HEK293 (cell line): ENCODE results near the gene INSL3.
"Not testable (repeated sequence)": the region's sequence is repeated elsewhere in the genome, so short reads cannot be mapped to it uniquely, and the experiment has no call there.

Source experiments
- CTCF ChIA-PET: fragments of 350-600 bp; formaldehyde crosslinking; extraction: SDS; loops from one replicate; lab custom pipeline; 2021; ENCODE audit warnings: antibody characterized with exemption; lab: Yijun Ruan, JAX
- POLR2A ChIA-PET: fragments of 300-600 bp; formaldehyde crosslinking; extraction: SDS; loops from one replicate; lab custom pipeline; 2020; ENCODE audit warnings: antibody characterized with exemption, inconsistent platforms; lab: Yijun Ruan, JAX
- H3K27ac ChIP-seq: fragments of 200-500 bp; sonication (Bioruptor generic); 2 replicates; pipeline ENCODE4 v1.5.1; 2014; ENCODE audit warnings: low read depth, low read length, control low read depth, inconsistent platforms; ENCODE audit errors: extremely low read depth
- H3K36me3 ChIP-seq, 2 experiments: fragments of 200-500 bp in 1 of 2; sonication (Bioruptor generic) in 1 of 2; 1 replicate in 1 of 2; 2 replicates in 1 of 2; pipeline ENCODE4 v1.5.1; 2014 to 2017; ENCODE audit warnings: inconsistent platforms in 2 of 2, low read length in 2 of 2; ENCODE audit not compliant: control insufficient read depth in 2 of 2, insufficient read depth in 1 of 2
- H3K4me1 ChIP-seq: fragments of 200-500 bp; sonication (Bioruptor generic); 2 replicates; pipeline ENCODE4 v1.5.1; 2014; ENCODE audit warnings: mild to moderate bottlenecking, low read length, inconsistent platforms; ENCODE audit not compliant: control insufficient read depth, insufficient read depth
- H3K4me3 ChIP-seq: 2 replicates; pipeline ENCODE4 v1.5.1; 2011; ENCODE audit warnings: low read depth, mild to moderate bottlenecking, control low read depth, low read length, moderate library complexity
- H3K9me3 ChIP-seq: fragments of 200-500 bp; sonication (Bioruptor generic); 2 replicates; pipeline ENCODE4 v1.5.1; 2014; ENCODE audit warnings: low read depth, low read length, inconsistent platforms; ENCODE audit not compliant: control insufficient read depth, insufficient read depth
- EGR2 ChIP-seq: fragments of 450-650 bp; formaldehyde crosslinking; IDR thresholded peaks from 2 replicates; pipeline ENCODE4 v1.5.1; 2016; ENCODE audit warnings: low read depth, missing biosample characterization, missing genetic modification characterization
- KLF1 ChIP-seq: fragments of 450-650 bp; formaldehyde crosslinking; IDR thresholded peaks from 2 replicates; pipeline ENCODE4 v1.5.1; 2016; ENCODE audit warnings: missing biosample characterization, missing genetic modification characterization
- KLF8 ChIP-seq: fragments of 450-650 bp; formaldehyde crosslinking; IDR thresholded peaks from 2 replicates; pipeline ENCODE4 v1.5.1; 2016; ENCODE audit warnings: missing biosample characterization, missing genetic modification characterization
- KLF9 ChIP-seq: fragments of 450-650 bp; formaldehyde crosslinking; IDR thresholded peaks from 2 replicates; pipeline ENCODE4 v1.5.1; 2016; ENCODE audit warnings: missing biosample characterization, missing genetic modification characterization, low read depth
- PATZ1 ChIP-seq: fragments of 450-650 bp; formaldehyde crosslinking; IDR thresholded peaks from 2 replicates; pipeline ENCODE4 v1.5.1; 2016; ENCODE audit warnings: missing biosample characterization, missing genetic modification characterization
- PRDM10 ChIP-seq: fragments of 450-650 bp; formaldehyde crosslinking; IDR thresholded peaks from 2 replicates; pipeline ENCODE4 v1.5.1; 2016; ENCODE audit warnings: missing biosample characterization, missing genetic modification characterization
- SP2 ChIP-seq: fragments of 450-650 bp; formaldehyde crosslinking; IDR thresholded peaks from 2 replicates; pipeline ENCODE4 v1.5.1; 2016; ENCODE audit warnings: missing biosample characterization, missing genetic modification characterization
- SP3 ChIP-seq: fragments of 450-650 bp; formaldehyde crosslinking; IDR thresholded peaks from 2 replicates; pipeline ENCODE4 v1.5.1; 2016; ENCODE audit warnings: missing biosample characterization, missing genetic modification characterization
- ZFHX2 ChIP-seq: fragments of 450-650 bp; formaldehyde crosslinking; conservative IDR thresholded peaks from 2 replicates; pipeline ENCODE4 v1.5.1; 2016; ENCODE audit warnings: missing biosample characterization, missing genetic modification characterization
- ZNF121 ChIP-seq: fragments of 450-650 bp; formaldehyde crosslinking; IDR thresholded peaks from 2 replicates; pipeline ENCODE4 v1.5.1; 2016; ENCODE audit warnings: missing biosample characterization, missing genetic modification characterization
- ZNF335 ChIP-seq: fragments of 450-650 bp; formaldehyde crosslinking; conservative IDR thresholded peaks from 2 replicates; pipeline ENCODE4 v1.5.1; 2016; ENCODE audit warnings: missing biosample characterization, missing genetic modification characterization
- ZNF561 ChIP-seq: fragments of 450-650 bp; IDR thresholded peaks from 2 replicates; pipeline ENCODE4 v1.5.1; 2018; ENCODE audit warnings: missing biosample characterization, missing genetic modification characterization, borderline replicate concordance
- ZNF623 ChIP-seq: fragments of 450-650 bp; formaldehyde crosslinking; IDR thresholded peaks from 2 replicates; pipeline ENCODE4 v1.5.1; 2016; ENCODE audit warnings: missing biosample characterization, missing genetic modification characterization
- ZNF664 ChIP-seq: fragments of 450-650 bp; formaldehyde crosslinking; IDR thresholded peaks from 2 replicates; pipeline ENCODE4 v1.5.1; 2016; ENCODE audit warnings: missing biosample characterization, missing genetic modification characterization
- TF ChIP-seq, protein P1 (sequence below): fragments of 450-650 bp; formaldehyde crosslinking; IDR thresholded peaks from 2 replicates; pipeline ENCODE4 v1.5.1; 2016; ENCODE audit warnings: missing biosample characterization, missing genetic modification characterization

Gene INSL3

GRCh38 chr19:17778251-17778967 is 42.9 kb downstream of the INSL3 start:
- no peak overlapping the region for H3K4me3 ChIP-seq
- H3K9me3 ChIP-seq: no peaks in the 10 kb centered on the region
- ChIA-PET POLR2A (no interaction called here), CTCF (interaction anchor here (0.6 to 3.2 kb wide), 2 partner anchors 11 to 71 kb away, joined by 6 to 16 read pairs; no protein-coding TSS in a partner anchor)
- H3K27ac ChIP-seq: no peak overlapping the region
- H3K36me3 ChIP-seq: no peaks in the 10 kb centered on the region
- H3K4me1 ChIP-seq: no peaks in the 10 kb centered on the region
- no peak for TF ChIP-seq ZNF561
- peak; percentile 67 for TF ChIP-seq EGR2 (tag by site-specific recombination)
- peak; percentile 54 for TF ChIP-seq PATZ1 (tag by site-specific recombination)
- TF ChIP-seq SP3: peak; percentile 51; the same call in 1 of the 2 replicates
- TF ChIP-seq ZNF664 (tag by site-specific recombination): no peak
- peak; percentile 51; the same call in 1 of the 2 replicates for TF ChIP-seq KLF9
- peak; percentile 47; the same call in 1 of the 2 replicates for TF ChIP-seq PRDM10 (tag by site-specific recombination)
- peak; percentile 71 for TF ChIP-seq SP2
- TF ChIP-seq ZNF335 (tag by site-specific recombination): no peak
- TF ChIP-seq, protein P1, sequence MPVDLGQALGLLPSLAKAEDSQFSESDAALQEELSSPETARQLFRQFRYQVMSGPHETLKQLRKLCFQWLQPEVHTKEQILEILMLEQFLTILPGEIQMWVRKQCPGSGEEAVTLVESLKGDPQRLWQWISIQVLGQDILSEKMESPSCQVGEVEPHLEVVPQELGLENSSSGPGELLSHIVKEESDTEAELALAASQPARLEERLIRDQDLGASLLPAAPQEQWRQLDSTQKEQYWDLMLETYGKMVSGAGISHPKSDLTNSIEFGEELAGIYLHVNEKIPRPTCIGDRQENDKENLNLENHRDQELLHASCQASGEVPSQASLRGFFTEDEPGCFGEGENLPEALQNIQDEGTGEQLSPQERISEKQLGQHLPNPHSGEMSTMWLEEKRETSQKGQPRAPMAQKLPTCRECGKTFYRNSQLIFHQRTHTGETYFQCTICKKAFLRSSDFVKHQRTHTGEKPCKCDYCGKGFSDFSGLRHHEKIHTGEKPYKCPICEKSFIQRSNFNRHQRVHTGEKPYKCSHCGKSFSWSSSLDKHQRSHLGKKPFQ (tag by site-specific recombination): no peak
- peak; percentile 78; the same call in 1 of the 2 replicates for TF ChIP-seq KLF8 (tag by site-specific recombination)
- peak; percentile 61 for TF ChIP-seq ZFHX2
- TF ChIP-seq KLF1 (tag by site-specific recombination): peak; percentile 44

GRCh38 chr19:17777840-17778239 is 43.5 kb downstream of the INSL3 start:
- H3K4me3 ChIP-seq, H3K36me3 ChIP-seq, H3K9me3 ChIP-seq, POLR2A ChIA-PET, H3K27ac ChIP-seq, H3K4me1 ChIP-seq: not testable (repeated sequence)
- TF ChIP-seq ZNF623: peak; percentile 94
- TF ChIP-seq ZNF121 (tag by site-specific recombination): peak; percentile 85
- CTCF ChIA-PET: interaction anchor here (0.7 to 3.2 kb wide), 3 partner anchors 11 to 81 kb away, joined by 3 to 16 read pairs (median 6); partner anchors contain the start of gene RPL18A
